OCI-LY3 (cell line): ENCODE measurements around the gene ACTR5.

Experiments used
- CTCF ChIP-seq: fragments of 200-600, 300-600 bp; sonication (generic); IDR thresholded peaks from 2 replicates; pipeline ENCODE4 v1.5.1; 2014; ENCODE audit warnings: antibody characterized with exemption, low read length, low read depth
- EZH2phosphoT487 ChIP-seq: fragments of 200-600 bp; shearing (Covaris generic); IDR thresholded peaks from 2 replicates; pipeline ENCODE4 v1.6.1; 2018; ENCODE audit warnings: antibody characterized with exemption, mixed run types, low read depth

DNA sequence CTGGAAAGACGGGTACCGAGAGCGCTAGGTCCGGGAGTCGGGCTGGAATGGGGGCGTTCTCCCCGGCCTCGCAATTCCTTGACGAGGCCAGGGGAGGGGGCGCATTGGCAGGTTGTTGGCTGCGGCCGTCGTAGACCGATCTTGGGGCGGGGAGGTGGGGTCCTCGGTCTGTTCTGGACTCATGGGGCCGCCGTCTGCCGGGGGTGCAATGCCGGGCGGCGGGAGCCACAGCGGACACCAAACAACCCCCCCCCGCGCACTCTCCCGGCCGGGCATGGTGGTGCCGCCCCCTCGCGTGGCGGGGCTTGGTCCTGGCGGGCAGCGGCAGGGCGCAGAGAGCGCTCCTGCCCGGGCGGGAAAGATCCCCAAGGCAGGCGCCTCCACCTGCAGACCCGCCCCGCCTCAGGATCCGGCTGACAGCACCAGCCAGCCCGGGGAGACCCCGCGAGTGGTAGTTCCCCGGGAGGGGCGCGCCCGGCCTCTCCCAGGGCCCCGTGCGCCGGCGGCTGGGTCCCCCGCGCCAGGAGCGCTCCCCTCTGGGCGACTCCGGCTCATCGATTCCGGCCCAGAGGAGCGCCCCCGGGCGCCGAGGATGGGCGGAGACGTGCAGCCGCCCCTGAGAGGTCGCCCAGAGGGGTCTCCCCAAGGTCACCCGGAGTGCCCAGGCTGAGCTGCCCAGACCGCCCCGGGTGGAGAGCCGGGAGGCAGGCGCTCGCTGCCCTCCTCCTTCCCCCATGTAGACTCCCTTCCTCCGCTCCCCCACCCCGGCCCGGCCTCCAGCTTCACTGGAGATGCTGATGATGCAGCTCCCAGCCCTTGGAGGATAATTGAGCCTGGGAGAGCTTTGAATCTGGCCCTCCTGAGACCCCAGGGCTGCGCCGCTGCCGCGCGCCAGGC, 57.9 kb downstream of the ACTR5 start:
- TF ChIP-seq CTCF: no peak; the same call in 1 of the 2 replicates
- no peak for TF ChIP-seq EZH2phosphoT487
